ENCODE data around the gene XRCC4. TPM values are rescaled to one million over a fixed set of nuclear protein-coding genes. Genes with fewer than 3 reads are reported as not detected.
"Not testable (repeated sequence)": the region's sequence is repeated elsewhere in the genome, so short reads cannot be mapped to it uniquely, and the experiment has no call there.

The XRCC4 gene
- total and polyA plus RNA-seq, 12 donors = 2.4 to 15.8 (median 6.3) TPM

DNA sequence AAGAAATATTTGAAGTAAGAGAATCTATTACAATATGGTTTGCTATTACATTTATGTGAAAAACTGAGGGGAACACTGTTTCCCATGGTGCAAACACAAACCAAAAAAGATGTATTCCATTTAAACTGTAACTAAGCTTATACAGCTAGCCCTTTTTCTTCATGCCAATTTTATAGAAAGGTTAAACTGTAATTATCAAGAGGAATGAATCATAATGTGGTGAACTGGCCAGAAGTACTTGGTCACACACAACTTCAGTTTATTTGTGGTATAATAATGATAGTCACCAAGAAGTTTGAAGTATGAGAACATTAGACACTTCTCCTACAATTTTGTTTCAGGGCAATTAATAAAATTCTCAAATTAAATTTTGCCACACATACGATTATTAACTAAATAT is 177.9 kb downstream of the XRCC4 start:
- H3K4me1 ChIP-seq (replicated peaks in 1 of 2) = no peaks in the 10 kb centered on the region
- H3K9me3 ChIP-seq (replicated peaks in 1 of 3) = no peaks in the 10 kb centered on the region
- H3K4me3 ChIP-seq = no peak overlapping the region
- WGBS, 4 donors = 76 to 89% (median 83%) methylated on average over 1 of the region's 1 CpG
- intact Hi-C loops (cut with DNase I) = no loop called here
- TF ChIP-seq, protein P1, sequence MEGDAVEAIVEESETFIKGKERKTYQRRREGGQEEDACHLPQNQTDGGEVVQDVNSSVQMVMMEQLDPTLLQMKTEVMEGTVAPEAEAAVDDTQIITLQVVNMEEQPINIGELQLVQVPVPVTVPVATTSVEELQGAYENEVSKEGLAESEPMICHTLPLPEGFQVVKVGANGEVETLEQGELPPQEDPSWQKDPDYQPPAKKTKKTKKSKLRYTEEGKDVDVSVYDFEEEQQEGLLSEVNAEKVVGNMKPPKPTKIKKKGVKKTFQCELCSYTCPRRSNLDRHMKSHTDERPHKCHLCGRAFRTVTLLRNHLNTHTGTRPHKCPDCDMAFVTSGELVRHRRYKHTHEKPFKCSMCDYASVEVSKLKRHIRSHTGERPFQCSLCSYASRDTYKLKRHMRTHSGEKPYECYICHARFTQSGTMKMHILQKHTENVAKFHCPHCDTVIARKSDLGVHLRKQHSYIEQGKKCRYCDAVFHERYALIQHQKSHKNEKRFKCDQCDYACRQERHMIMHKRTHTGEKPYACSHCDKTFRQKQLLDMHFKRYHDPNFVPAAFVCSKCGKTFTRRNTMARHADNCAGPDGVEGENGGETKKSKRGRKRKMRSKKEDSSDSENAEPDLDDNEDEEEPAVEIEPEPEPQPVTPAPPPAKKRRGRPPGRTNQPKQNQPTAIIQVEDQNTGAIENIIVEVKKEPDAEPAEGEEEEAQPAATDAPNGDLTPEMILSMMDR (IDR thresholded peaks at IDR 0.05) = no peak
- no peak for TF ChIP-seq POLR2A (IDR thresholded peaks at IDR 0.05)
- DNase-seq = no peak
- no peaks in the 10 kb centered on the region for H3K36me3 ChIP-seq (replicated peaks in 1 of 2)
- H3K27me3 ChIP-seq = no peaks in the 10 kb centered on the region
- H3K27ac ChIP-seq = no peak overlapping the region

DNA sequence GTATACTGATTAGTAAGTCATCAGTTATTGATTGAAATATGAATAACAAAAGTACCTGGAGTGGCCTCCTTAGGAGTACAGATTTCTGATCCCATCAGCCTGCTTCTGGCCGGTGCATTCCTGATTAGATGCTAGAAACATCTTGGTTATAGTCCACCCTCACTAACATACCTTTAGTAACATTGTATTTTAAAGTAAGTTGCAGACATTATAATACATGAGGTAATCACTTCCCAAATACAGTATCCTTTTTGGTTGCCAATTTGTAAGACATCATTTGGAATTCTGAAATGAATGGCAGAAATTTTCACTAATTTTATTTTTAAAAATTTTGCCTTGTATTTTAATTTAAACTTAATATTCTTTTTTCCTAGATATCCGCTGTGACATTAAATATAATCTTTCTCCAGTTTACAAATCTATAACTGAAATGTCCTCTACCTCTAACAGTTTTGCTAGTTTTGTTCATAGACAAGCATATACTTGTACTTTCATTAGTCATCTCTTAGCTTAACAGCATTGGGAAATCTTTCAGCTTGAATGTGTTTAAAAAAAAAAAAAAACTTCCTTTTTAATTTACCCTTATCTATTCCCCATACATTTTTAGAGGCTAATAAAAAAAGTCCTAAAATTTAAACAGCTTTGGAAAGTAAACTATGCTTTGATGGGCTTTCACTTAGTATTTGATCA is 178.9 kb downstream of the XRCC4 start:
- no peak for DNase-seq
- 91 to 95% (median 94%) methylated on average over 2 of the region's 2 CpGs for WGBS, 4 donors
- H3K36me3 ChIP-seq (replicated peaks in 1 of 2) = no peaks in the 10 kb centered on the region
- no peak for TF ChIP-seq POLR2A (IDR thresholded peaks at IDR 0.05)
- TF ChIP-seq, protein P1 (IDR thresholded peaks at IDR 0.05) = no peak
- H3K27me3 ChIP-seq = no peaks in the 10 kb centered on the region
- no peaks in the 10 kb centered on the region for H3K9me3 ChIP-seq (replicated peaks in 1 of 3)
- H3K27ac ChIP-seq = no peak overlapping the region
- no peak overlapping the region for H3K4me3 ChIP-seq
- intact Hi-C loops (cut with DNase I) = no loop called here
- no peaks in the 10 kb centered on the region for H3K4me1 ChIP-seq (replicated peaks in 1 of 2)

DNA sequence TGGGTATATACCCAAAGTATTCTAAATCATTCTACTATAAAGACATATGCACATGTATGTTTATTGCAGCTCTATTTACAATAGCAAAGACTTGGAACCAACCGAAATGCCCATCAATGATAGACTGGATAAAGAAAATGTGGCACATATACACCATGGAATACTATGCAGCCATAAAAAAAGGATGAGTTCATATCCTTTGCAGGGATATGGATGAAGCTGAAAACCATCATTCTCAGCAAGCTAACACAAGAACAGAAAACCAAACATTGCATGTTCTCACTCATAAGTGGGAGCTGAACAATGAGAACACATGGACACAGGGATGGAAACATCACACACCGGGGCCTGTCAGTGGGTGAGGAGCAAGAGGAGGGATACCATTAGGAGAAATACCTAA is 180.3 kb downstream of the XRCC4 start:
- H3K9me3 ChIP-seq (replicated peaks in 1 of 3); H3K36me3 ChIP-seq (replicated peaks in 1 of 2); H3K27ac ChIP-seq; H3K27me3 ChIP-seq; intact Hi-C loops (cut with DNase I); DNase-seq; H3K4me3 ChIP-seq; H3K4me1 ChIP-seq (replicated peaks in 1 of 2): not testable (repeated sequence)
- WGBS, 4 donors = 95 to 98% (median 97%) methylated on average over 2 of the region's 2 CpGs

DNA sequence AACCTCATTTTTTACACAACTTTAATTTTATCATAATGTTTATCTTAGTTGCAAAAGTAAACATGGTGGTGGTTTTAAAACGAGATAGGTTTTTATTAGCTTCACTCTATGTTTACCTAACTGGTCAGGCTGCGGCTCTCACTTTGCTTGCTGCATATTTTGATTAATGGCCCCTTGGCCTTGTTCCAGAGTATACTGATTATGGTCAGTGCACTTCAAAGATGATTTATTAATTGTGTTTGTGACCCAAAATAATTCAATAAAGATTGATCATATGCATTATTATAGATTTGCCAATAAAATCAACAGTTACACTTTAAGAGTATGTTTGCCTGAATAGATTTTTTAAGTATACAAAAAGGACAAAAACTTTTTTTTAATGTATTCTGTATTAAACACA is 188.0 kb downstream of the XRCC4 start:
- Histone ChIP-seq H3K36me3 (replicated peaks in 1 of 2) (no peaks in the 10 kb centered on the region), H3K4me3 (no peak overlapping the region), H3K9me3 (replicated peaks in 1 of 3) (peaks cover 0 to 4% (median 0%) of the 10 kb centered on the region in 3 donors), H3K27ac (no peak overlapping the region), H3K4me1 (replicated peaks in 1 of 2) (no peaks in the 10 kb centered on the region), H3K27me3 (no peaks in the 10 kb centered on the region)
- TF ChIP-seq, protein P1 (IDR thresholded peaks at IDR 0.05) = no peak
- TF ChIP-seq POLR2A (IDR thresholded peaks at IDR 0.05) = no peak
- WGBS, 4 donors = 39 to 66% (median 43%) methylated on average over 2 of the region's 2 CpGs
- intact Hi-C loops (cut with DNase I) = no loop called here
- DNase-seq = no peak

DNA sequence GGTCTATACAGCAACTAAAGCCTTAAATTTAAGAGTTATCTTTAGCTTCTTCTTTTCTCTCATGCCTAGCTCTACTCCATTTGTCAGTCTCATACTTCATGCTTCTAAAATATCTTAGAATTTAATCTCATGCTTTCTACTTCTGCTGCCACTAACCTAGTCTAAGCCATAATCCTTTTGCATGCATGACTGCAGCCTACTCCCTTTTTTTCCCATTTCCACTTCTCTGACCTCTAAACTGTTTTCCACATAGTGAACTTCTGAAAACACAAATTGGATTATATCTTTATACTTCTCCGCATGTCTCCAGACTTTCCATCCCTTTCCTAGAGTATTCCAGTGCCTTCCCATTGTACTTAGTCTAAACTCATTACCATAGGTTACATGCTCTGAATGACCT is 193.0 kb downstream of the XRCC4 start:
- Histone ChIP-seq H3K4me3 (no peak overlapping the region), H3K27me3 (no peaks in the 10 kb centered on the region), H3K27ac (no peak overlapping the region), H3K36me3 (replicated peaks in 1 of 2) (no peaks in the 10 kb centered on the region), H3K4me1 (replicated peaks in 1 of 2) (no peaks in the 10 kb centered on the region), H3K9me3 (replicated peaks in 1 of 3) (no peaks in the 10 kb centered on the region)
- no peak for TF ChIP-seq POLR2A (IDR thresholded peaks at IDR 0.05)
- TF ChIP-seq, protein P1 (IDR thresholded peaks at IDR 0.05) = no peak
- WGBS, 4 donors = 91 to 100% (median 98%) methylated on average over 1 of the region's 1 CpG
- intact Hi-C loops (cut with DNase I) = no loop called here
- no peak for DNase-seq

Measured in adrenal gland (tissue), 12 donors.